NCI-H2227 treated with DMSO at 0.1 percent for 48 hours (cell line): ENCODE results near the gene LGALS14.
"Not testable (repeated sequence)": the region's sequence is repeated elsewhere in the genome, so short reads cannot be mapped to it uniquely, and the experiment has no call there.

Experiments used
- DNase-seq: peaks from one replicate; lab custom pipeline; 2025; lab: John Stamatoyannopoulos, UW

LGALS14 gene

GRCh38 chr19:39695759-39696158 is 8.5 kb upstream of the LGALS14 start:
- no peak for DNase-seq

GRCh38 chr19:39696387-39696786 is 7.9 kb upstream of the LGALS14 start:
- no peak for DNase-seq

- DNase-seq, result no peak
Measured at GRCh38 chr19:39698535-39698934, 5.7 kb upstream of the LGALS14 start.

- no peak for DNase-seq
Measured at GRCh38 chr19:39701291-39701690, 3.0 kb upstream of the LGALS14 start.

GRCh38 chr19:39705578-39706188 is 1.4 kb downstream of the LGALS14 start:
- DNase-seq, result no peak

GRCh38 chr19:39708594-39708993 is 4.3 kb downstream of the LGALS14 start:
- DNase-seq, result no peak

GRCh38 chr19:39709026-39709872 is 5.0 kb downstream of the LGALS14 start:
- DNase-seq, result no peak

GRCh38 chr19:39710333-39710890 is 6.1 kb downstream of the LGALS14 start:
- DNase-seq, result no peak

GRCh38 chr19:39720144-39720543 is 15.9 kb downstream of the LGALS14 start:
- not testable (repeated sequence) for DNase-seq

- no peak for DNase-seq
Measured at GRCh38 chr19:39725995-39726394, 21.7 kb downstream of the LGALS14 start.

GRCh38 chr19:39727070-39727800 is 23.0 kb downstream of the LGALS14 start:
- no peak for DNase-seq

- DNase-seq, result no peak
Measured at GRCh38 chr19:39728040-39728439, 23.8 kb downstream of the LGALS14 start.

- DNase-seq, result no peak
Measured at GRCh38 chr19:39729594-39729993, 25.3 kb downstream of the LGALS14 start.

- DNase-seq, result no peak
Measured at GRCh38 chr19:39731685-39732084, 27.4 kb downstream of the LGALS14 start.

GRCh38 chr19:39733841-39734240 is 29.6 kb downstream of the LGALS14 start:
- DNase-seq, result no peak

- DNase-seq, result no peak
Measured at GRCh38 chr19:39735688-39736087, 31.4 kb downstream of the LGALS14 start.

GRCh38 chr19:39736088-39736487 is 31.8 kb downstream of the LGALS14 start:
- DNase-seq, result no peak

GRCh38 chr19:39737351-39737750 is 33.1 kb downstream of the LGALS14 start:
- DNase-seq, result no peak

GRCh38 chr19:39737891-39738290 is 33.6 kb downstream of the LGALS14 start, which contains the start of gene CLC:
TSS of gene CLC (minus strand) at chr19:39738029. CDS start at chr19:39737952, 77 bp downstream.
- DNase-seq, result no peak

GRCh38 chr19:39738814-39739213 is 34.5 kb downstream of the LGALS14 start:
- DNase-seq, result no peak

- DNase-seq, result no peak
Measured at GRCh38 chr19:39740395-39740794, 36.1 kb downstream of the LGALS14 start.

GRCh38 chr19:39745643-39746042 is 41.4 kb downstream of the LGALS14 start:
- DNase-seq, result no peak
